Measurements from ENCODE around the gene SLC7A10. TPM values are rescaled to one million over a fixed set of nuclear protein-coding genes. Genes with fewer than 3 reads are reported as not detected.
A peak's percentile ranks its signal among the peaks of the same experiment; 100 is the strongest.
"Not testable (repeated sequence)": the region's sequence is repeated elsewhere in the genome, so short reads cannot be mapped to it uniquely, and the experiment has no call there.

The SLC7A10 gene
- total RNA-seq, 1 donor from 2014 or later, result 2.5 TPM

GRCh38 chr19:33236696-33237390, 11.2 kb upstream of the SLC7A10 start:
- DNase-seq, result no peak

- no peak for DNase-seq
These were observed 10.3 kb upstream of the SLC7A10 start for GRCh38 chr19:33235996-33236350.

GRCh38 chr19:33235269-33235995, 9.8 kb upstream of the SLC7A10 start:
- DNase-seq, result peak; percentile 55

- DNase-seq, result no peak
These were observed 9.1 kb upstream of the SLC7A10 start for GRCh38 chr19:33234736-33235135.

GRCh38 chr19:33234092-33234491, 8.4 kb upstream of the SLC7A10 start:
- DNase-seq, result no peak

GRCh38 chr19:33233056-33233873, 7.6 kb upstream of the SLC7A10 start:
- no peak for DNase-seq

GRCh38 chr19:33232656-33233055, 7.0 kb upstream of the SLC7A10 start:
- DNase-seq, result no peak

- no peak for DNase-seq
These were observed 5.9 kb upstream of the SLC7A10 start for GRCh38 chr19:33231511-33231910.

GRCh38 chr19:33229962-33230361, 4.3 kb upstream of the SLC7A10 start:
- DNase-seq, result no peak

GRCh38 chr19:33227870-33228599, 2.4 kb upstream of the SLC7A10 start:
- no peak for DNase-seq

- no peak for DNase-seq
These were observed 1.6 kb upstream of the SLC7A10 start for GRCh38 chr19:33227242-33227650.

- no peak for DNase-seq
These were observed 1.0 kb upstream of the SLC7A10 start for GRCh38 chr19:33226550-33227241.

- no peak for DNase-seq
These were observed 774 bp downstream of the SLC7A10 start for GRCh38 chr19:33224694-33225457.

- not testable (repeated sequence) for DNase-seq
These were observed 3.4 kb downstream of the SLC7A10 start for GRCh38 chr19:33222255-33222654.

- no peak for DNase-seq
These were observed 4.0 kb downstream of the SLC7A10 start for GRCh38 chr19:33221638-33222037.

- DNase-seq, result no peak
These were observed 4.9 kb downstream of the SLC7A10 start for GRCh38 chr19:33220735-33221134.

- no peak for DNase-seq
These were observed 5.5 kb downstream of the SLC7A10 start for GRCh38 chr19:33220115-33220514.

- no peak for DNase-seq
These were observed 6.3 kb downstream of the SLC7A10 start for GRCh38 chr19:33219261-33219815.

- no peak for DNase-seq
These were observed 7.8 kb downstream of the SLC7A10 start for GRCh38 chr19:33217881-33218280.

GRCh38 chr19:33216198-33216830, 9.3 kb downstream of the SLC7A10 start:
- no peak for DNase-seq
